GM18511 (cell line): Measurements from ENCODE around the gene TMEM225.
"Not testable (repeated sequence)": the region's sequence is repeated elsewhere in the genome, so short reads cannot be mapped to it uniquely, and the experiment has no call there.

Source experiments
- ATAC-seq: cut with Tn5 transposase; IDR thresholded peaks from one replicate; pipeline ENCODE4 v1.9.1; 2021; ENCODE audit warnings: mild to moderate bottlenecking, moderate library complexity; ENCODE audit not compliant: unreplicated experiment

TMEM225 gene, protein sequence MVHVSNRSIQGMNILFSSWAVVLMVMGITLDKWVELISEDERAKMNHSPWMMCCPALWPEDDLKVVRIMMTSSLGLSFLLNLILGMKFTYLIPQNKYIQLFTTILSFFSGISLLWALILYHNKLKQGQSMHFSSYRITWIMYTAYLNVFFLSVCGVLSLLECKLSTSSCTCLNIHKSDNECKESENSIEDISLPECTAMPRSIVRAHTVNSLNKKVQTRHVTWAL

DNA sequence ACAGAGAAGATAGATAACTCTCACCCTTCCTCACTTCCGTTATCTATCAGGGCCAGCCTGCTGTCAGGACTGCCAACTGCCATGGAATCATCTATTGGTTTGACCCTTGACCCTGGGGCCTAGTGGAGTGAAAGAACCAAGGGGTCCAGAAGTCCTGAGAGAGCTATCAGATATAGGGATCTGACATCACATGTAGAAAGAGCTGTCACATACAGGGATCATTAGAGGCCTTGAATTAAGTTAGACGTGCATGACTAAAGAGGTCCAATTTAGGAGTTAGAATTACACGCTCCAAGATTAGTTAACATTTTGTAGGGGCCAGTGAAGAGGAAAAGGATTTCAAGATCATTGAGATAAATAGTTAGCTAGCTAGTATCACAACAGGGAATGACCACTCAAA lies at the start of gene TMEM225:
TSS of gene TMEM225 (minus strand) at position 101 of the 400 bp plus-strand sequence. CDS start 245 bp downstream, outside the sequence.
- no peak for ATAC-seq

DNA sequence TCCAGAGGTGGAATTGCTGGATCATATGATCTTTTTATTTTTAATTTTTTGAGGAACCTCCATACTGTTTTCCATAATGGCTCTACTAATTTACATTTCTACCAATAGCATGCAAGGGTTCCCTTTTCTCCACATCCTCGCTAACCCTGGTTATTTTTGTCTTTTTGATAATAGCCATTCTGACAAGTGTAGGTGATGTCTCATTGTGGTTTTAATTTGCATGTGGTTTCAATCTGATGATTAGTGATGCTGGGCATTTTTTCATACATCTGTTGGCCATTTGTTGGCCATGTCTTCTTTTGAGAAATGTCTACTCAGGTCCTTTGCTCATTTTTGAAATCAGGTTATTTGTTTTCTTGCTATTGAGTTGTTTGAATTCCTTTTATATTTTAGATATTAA lies 38.6 kb upstream of the TMEM225 start:
- peak; percentile 56 for ATAC-seq

DNA sequence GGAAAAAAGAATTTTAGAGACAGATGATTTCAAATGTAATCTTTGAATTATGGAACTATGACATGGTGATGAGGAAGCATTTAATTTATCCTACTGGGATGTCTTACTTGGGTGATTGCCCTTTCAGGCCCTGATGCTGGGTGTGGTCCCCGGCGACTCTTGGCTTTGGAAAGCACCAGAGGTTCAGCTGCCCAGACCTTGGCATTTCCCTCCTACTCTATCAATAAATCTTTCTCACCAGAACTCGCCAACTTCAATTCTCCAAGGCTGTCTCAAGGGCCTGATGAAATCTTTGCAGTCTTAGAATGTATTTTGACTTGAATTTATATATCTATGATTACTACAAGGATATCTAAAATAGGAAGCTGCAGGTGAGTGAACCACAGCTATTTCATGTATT lies 35.5 kb upstream of the TMEM225 start:
- ATAC-seq, result no peak

DNA sequence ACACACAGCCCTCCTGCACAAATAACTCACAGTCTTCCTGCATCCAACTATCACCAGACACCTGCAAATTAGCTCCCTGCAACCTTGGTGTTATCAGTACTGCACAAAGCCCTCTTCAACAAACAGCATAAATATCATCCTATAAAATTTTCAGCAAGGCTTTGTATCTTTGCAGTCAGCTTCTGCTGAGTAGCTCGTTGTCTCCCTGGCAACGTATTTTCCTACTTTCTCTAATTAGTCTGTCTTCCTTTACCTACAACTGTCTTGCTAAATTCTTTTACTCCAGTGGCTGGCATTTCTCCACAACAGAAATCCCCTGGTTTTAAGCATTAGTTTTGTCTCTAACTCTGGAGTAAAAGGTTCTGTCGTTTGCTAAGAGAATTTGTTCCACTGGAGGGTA lies 20.4 kb upstream of the TMEM225 start:
- no peak for ATAC-seq

DNA sequence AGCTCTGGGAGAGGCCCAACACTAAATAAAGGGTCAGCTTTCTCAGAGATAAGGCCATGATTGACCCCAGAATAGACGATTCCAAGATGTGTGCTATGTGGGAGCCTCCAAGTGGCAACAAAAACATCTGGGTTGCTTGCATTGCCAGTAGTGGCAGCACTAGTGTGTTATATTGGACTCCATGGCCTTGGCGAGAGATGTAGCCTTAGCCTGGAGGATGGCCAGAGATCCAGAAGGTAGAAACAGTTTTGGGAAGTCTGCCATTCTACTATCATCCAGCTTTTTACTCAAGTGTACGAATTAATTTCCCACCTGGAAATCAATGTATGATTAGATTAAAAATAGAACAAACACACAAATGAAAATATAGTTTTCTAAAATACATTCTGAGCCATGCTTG lies 19.5 kb upstream of the TMEM225 start:
- ATAC-seq, result no peak

- ATAC-seq, result peak; percentile 82
Measured at GRCh38 chr11:123903932-123904331, 18.5 kb upstream of the TMEM225 start.

GRCh38 chr11:123901867-123902266 lies 16.4 kb upstream of the TMEM225 start, which contains the start of gene OR8D4:
Gene OR8D4, plus strand, starts transcription at chr11:123902167. Its CDS starts 4,265 bp downstream, at chr11:123906432.
- ATAC-seq, result no peak

DNA sequence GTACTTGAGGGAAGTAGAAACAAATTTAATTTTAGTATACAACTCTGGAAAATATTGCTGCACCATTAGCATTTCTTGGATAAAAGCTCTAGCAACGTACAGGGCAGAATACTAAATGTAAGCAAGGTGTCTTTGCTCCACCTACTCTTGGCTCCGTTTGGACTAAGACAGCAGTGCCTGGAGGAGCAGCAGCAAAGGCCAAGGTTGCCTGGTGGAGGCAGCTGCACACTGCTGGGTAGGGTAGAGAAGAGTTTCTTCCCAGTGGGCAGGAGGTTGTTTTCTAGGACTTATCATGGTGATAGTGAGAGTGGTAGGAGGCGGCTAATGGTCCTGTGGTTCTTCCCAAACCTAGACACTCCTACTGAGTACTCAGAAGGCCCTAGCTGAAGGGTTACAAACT lies 14.3 kb upstream of the TMEM225 start:
- ATAC-seq, result no peak

DNA sequence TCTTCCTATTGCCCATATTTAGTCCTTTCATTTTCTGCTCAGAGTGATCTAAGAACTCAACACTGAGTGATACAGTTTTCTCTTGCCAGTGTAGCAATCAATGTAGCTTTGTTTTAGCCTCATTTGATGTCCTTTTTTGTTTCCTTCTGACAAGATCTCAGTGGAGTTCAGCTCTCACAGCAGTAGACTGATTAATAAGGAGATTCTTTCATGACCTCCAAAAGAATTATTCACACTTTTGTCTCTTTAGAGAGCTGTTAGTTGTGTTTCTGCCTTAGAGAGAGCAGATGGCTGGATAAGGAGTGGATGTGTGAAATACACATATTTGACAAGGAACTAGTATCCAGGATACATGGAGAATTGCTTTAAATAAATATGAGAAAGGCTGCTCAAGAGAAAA lies 6.6 kb upstream of the TMEM225 start:
- no peak for ATAC-seq

- ATAC-seq, result no peak
Measured at GRCh38 chr11:123880912-123881311, 4.6 kb downstream of the TMEM225 start.

DNA sequence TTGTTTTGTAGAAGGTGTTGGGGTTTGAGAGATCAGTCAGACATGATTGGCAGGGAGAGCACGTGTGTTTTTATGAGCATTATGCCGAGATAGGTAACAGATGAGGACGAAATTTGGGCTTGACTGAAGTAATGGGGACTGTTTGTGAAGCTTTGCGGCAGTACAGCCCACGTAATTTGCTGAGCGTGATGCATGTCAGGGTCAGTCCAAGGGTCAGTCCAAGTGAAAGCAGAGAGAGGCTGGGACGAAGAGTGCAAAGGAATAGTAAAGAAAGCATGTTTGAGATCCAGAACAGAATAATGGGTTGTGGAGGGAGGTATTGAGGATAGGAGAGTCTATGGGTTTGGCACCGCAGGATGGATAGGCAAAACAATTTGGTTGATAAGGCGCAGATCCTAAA lies 17.7 kb downstream of the TMEM225 start:
- ATAC-seq, result not testable (repeated sequence)

DNA sequence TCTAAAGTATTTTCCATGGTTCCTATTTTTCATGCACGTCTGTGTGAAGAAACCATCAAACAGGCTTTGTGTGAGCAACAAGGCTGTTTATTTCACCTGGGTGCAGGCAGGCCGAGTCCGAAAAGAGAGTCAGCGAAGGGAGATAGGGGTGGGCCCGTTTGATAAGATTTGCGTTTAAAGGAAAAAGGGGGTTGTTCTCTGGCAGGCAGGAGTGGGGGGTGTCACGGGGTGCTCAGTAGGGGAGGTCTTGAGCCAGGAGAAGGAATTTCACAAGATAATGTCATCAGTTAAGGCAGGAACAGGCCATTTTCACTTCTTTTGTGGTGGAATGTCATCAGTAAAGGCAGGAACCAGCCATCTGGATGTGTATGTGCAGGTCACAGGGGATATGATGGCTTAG lies 20.2 kb downstream of the TMEM225 start:
- not testable (repeated sequence) for ATAC-seq

DNA sequence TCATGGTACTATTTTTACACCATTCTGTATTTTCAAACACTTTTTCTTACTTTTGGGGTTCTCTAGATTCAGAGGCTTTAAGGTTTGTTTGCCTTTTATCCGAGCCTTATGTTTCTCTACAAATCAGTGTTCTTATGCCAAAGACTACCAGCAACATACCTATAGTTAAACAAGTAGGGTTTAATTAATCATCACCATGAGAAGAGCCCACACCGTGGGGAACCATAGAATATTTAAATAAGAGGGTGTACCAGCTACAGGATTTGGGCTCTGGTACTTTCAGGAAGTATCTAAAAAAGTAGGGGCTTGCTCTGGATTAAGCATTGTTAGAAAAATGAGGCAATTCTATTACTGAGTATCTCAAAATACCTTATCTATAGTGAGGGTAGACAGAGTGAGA lies 25.7 kb downstream of the TMEM225 start:
- no peak for ATAC-seq

GRCh38 chr11:123856444-123856843 lies 29.0 kb downstream of the TMEM225 start:
- no peak for ATAC-seq

- no peak for ATAC-seq
Measured at GRCh38 chr11:123853038-123853437, 32.4 kb downstream of the TMEM225 start.

GRCh38 chr11:123852321-123852720 lies 33.1 kb downstream of the TMEM225 start:
- ATAC-seq, result no peak

- no peak for ATAC-seq
Measured at GRCh38 chr11:123851110-123851509, 34.4 kb downstream of the TMEM225 start.

DNA sequence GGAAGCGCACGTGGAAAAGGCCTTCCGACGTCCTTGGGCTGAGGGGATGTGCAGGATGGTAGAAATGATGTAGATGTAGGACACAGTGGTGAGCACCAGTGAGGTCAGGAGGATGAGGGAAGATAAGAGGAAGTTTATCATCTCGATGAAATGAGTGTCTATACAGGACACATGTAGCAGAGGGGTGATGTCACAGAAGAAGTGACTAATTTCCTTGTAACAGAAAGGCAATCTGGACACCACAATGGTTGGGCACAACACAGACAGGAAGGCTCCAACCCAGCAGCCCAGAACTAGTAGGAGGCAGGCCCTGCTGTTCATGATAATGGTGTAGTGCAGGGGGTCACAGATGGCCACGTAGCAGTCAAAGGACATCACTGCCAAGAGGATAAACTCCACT lies 44.3 kb downstream of the TMEM225 start:
- ATAC-seq, result no peak

- no peak for ATAC-seq
Measured at GRCh38 chr11:123839131-123839530, 46.3 kb downstream of the TMEM225 start.

DNA sequence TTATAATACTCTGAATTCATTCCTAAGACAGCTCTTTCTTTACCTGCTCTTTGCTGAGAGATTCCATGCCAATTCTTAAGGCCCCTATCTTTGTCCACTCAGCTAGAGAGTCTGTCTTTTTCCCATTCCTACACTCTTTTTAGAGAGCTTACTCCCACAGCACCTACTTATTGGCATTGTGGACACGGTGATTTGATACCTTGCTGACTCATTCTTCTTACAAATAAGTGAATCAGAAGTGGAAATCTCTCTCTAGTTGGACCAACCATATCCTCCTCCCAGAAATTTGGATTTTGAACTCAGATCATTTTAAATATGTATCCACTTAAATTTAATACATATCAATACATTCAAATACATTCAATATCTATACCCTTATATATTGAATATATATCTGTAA lies 46.8 kb downstream of the TMEM225 start:
- ATAC-seq, result no peak

DNA sequence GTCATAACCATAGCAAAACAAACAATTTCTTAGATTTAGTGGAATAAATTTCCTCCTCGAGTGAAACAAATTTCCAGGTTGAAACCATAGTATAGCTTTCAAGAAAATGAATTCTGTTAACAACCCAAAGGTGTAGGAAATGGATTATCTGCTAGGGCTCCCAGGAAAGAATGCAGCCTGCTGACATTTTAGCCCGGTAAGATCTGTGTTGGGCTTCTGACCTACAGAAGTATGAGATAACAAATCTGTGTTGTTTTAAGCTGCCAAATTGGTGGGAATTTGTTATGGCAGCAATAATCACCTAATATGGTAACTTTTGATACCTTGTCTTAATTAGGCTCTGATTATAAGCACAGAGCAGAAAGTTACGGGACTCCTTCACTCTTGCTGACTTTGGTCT lies 47.3 kb downstream of the TMEM225 start:
- no peak for ATAC-seq

DNA sequence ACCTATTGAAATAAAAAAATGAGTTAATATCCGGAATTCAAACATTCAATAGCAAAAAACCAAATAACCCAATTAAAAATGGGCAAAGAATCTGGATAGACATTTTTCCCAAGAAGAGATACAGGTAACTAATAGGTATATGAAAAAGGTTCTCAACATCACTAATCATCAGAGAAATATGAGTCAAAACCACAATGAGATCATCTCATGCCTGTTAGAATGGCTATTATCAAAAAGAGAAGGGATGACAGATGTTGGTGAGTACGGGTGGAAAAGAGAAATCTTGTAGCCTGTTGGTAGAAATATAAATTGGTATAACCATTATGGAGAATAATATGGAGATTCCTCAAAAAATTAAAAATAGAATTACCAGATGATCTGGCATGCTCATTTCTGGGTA lies 52.4 kb downstream of the TMEM225 start:
- ATAC-seq, result no peak
